HG02678 (cell line): ENCODE measurements around the gene AMDHD2.
"Not testable (repeated sequence)": the region's sequence is repeated elsewhere in the genome, so short reads cannot be mapped to it uniquely, and the experiment has no call there.

Experiments used
- ATAC-seq: cut with Tn5 transposase; IDR thresholded peaks from one replicate; pipeline ENCODE4 v1.9.1; 2021; ENCODE audit warnings: mild to moderate bottlenecking, moderate library complexity; ENCODE audit not compliant: unreplicated experiment

AMDHD2 gene

DNA sequence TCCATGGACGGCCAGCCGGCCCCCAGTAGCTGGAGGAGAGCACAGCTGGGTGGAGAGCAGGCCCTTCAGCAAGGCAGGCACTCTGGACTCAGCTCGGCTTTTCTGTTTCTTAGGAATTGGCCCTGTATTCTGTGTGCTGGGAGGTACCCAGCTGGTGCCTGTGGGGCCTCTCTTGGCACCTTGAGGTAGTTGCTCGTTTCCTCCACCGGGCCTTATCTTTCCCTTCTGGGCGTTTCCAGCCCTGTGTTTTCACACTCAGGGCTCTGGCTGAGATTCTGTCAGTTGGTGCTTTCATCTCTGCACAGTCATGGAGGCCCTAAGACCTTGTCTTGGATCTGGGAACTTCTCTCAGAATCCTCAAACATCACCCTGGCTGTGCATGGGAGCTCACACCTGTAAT is 47.3 kb downstream of the AMDHD2 start:
- ATAC-seq = not testable (repeated sequence)

GRCh38 chr16:2568573-2568972 is 48.4 kb downstream of the AMDHD2 start:
- not testable (repeated sequence) for ATAC-seq

DNA sequence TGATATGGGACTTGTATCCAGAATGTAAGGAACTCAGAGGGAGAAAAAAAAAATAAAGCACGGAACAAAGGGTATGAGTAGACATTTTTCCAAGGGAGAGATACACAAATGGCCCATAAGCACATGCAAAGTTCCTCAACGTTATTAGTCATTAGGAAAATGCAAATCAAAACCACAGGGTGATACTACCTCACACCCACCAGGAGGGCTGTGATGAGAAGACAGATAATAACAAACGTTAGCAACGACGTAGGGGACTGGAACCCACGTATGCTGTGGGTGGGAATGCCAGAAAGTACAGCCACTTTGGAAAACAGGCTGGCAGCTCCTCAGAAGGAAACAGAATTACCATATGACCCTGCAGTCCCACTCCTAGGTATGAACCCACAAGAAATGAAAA is 52.5 kb downstream of the AMDHD2 start:
- not testable (repeated sequence) for ATAC-seq

- ATAC-seq = not testable (repeated sequence)
Measured at GRCh38 chr16:2575839-2576238, 55.7 kb downstream of the AMDHD2 start.

- not testable (repeated sequence) for ATAC-seq
Measured at GRCh38 chr16:2577044-2577443, 56.9 kb downstream of the AMDHD2 start.

- ATAC-seq = not testable (repeated sequence)
Measured at GRCh38 chr16:2578905-2579304, 58.7 kb downstream of the AMDHD2 start.

DNA sequence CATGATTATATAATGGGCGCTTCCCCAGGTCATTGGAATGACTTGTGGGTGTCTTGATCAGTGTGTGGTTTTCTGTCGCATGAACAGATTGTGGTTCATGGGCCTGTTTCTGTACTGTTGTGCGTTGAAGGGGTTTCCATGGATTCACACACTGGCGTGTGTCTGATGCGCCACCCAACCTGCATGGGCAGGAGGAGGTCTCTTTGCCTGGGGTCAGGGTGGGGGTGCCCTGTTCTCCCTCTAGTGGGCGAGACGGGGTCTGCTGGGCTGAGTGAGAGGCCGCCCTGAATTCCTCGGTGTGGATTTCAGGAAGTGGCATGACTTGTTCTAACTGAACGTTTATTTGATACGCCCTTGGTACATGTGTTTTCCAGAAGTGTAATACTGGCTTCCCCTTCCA is 60.0 kb downstream of the AMDHD2 start:
- ATAC-seq = not testable (repeated sequence)

GRCh38 chr16:2580818-2581217 is 60.6 kb downstream of the AMDHD2 start:
- not testable (repeated sequence) for ATAC-seq
